ENCODE data around the gene SKIDA1.

DNA sequence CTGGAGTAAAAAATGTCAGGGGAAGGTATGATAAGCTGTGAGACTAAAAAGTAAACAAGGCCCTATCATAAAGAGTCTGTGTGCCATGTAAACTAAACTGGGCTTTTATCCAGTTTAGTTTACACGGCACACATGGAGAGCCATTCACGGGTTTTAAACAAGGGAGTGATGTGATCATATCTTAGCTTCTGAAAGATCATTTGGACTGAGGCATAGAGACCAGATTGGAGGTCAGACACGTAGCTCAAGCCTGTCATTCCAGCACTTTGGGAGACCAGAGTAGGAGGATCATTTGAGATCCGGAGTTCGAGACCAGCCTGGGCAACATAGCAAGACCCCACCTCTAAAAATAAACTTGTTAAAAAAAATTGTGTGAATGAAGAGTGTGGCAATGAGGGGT is 50.1 kb downstream of the SKIDA1 start:
- TF ChIP-seq EZH2 (IDR thresholded peaks at IDR 0.05) (no peak), POLR2AphosphoS5 (IDR thresholded peaks at IDR 0.05; ENCODE audit: borderline replicate concordance, low read depth, low read length) (no peak), FOXP2 (optimal IDR thresholded peaks at IDR 0.05; ENCODE audit: control extremely low read depth, extremely low read length, insufficient read depth) (no peak)

Measured in SK-N-MC (cell line).